Peyer's patch (tissue), 4 donors: ENCODE measurements around the gene CHD5. TPM values are rescaled to one million over a fixed set of nuclear protein-coding genes. Genes with fewer than 3 reads are reported as not detected.

ENCODE experiments used
- DNase-seq, 3 donors: peaks; one replicate each; pipeline ENCODE4 v3.0.0-alpha.2; 2017 to 2019
- H3K27ac ChIP-seq, 4 donors: fragments of 200-600 bp; sonication (generic); one replicate each; pipeline ENCODE4 v1.5.1; 2016 to 2019
- H3K27me3 ChIP-seq, 2 donors: fragments of 200-600 bp; sonication (generic); one replicate each; pipeline ENCODE4 v1.5.1; 2019
- H3K36me3 ChIP-seq, 3 donors: fragments of 200-600 bp; sonication (generic); one replicate each; pipeline ENCODE4 v1.5.1; 2016 to 2019
- H3K4me1 ChIP-seq, 4 donors: fragments of 200-600 bp; sonication (generic); one replicate each; pipeline ENCODE4 v1.5.1; 2016 to 2019
- H3K4me3 ChIP-seq, 4 donors: fragments of 200-600 bp; sonication (generic); 1 replicate in 3 of 4; 2 replicates in 1 of 4; pipeline ENCODE4 v1.5.1; 2016 to 2019; ENCODE audit warnings: mild to moderate bottlenecking in 1 of 4
- H3K9me3 ChIP-seq, 4 donors: fragments of 200-600 bp; sonication (generic); one replicate each; pipeline ENCODE4 v1.5.1; 2016 to 2019; ENCODE audit warnings: mild to moderate bottlenecking in 1 of 4
- CTCF ChIP-seq, 6 experiments: fragments of 450-650 bp in 4 of 6; fragments of 200-600 bp in 2 of 6; sonication (generic) in 1 of 6; IDR thresholded peaks; one replicate each; pipeline ENCODE4 v1.5.1; 2017 to 2019; ENCODE audit warnings: antibody characterized with exemption in 6 of 6, mild to moderate bottlenecking in 3 of 6, moderate library complexity in 1 of 6
- POLR2A ChIP-seq, 2 donors: fragments of 450-650 bp; IDR thresholded peaks; one replicate each; pipeline ENCODE4 v1.5.1; 2017; ENCODE audit warnings: antibody characterized with exemption in 2 of 2, mild to moderate bottlenecking in 2 of 2, moderate library complexity in 2 of 2
- total RNA-seq, 4 donors: library from RNA; depleted of rRNA; stranded (reverse); fragments of >200 nt; gene quantifications; one replicate each; pipeline ENCODE4 v1.1.0, GENCODE V29; 2016

The CHD5 gene
- total RNA-seq, 4 donors from 2014 or later = under 0.01 to 0.66 (median 0.22) TPM

GRCh38 chr1:6168947-6169586 lies 11.1 kb downstream of the CHD5 start:
- Histone ChIP-seq H3K27me3 (no peaks in the 10 kb centered on the region), H3K27ac (no peak overlapping the region), H3K4me1 (no peaks in the 10 kb centered on the region), H3K36me3 (no peaks in the 10 kb centered on the region), H3K9me3 (no peaks in the 10 kb centered on the region), H3K4me3 (no peak overlapping the region)
- TF ChIP-seq CTCF (IDR thresholded peaks at IDR 0.05) (no peak), POLR2A (IDR thresholded peaks at IDR 0.05) (no peak)
- no peak for DNase-seq

- TF ChIP-seq POLR2A (IDR thresholded peaks at IDR 0.05) = no peak
- no peak for TF ChIP-seq CTCF (IDR thresholded peaks at IDR 0.05)
- Histone ChIP-seq H3K27me3 (no peaks in the 10 kb centered on the region), H3K9me3 (no peaks in the 10 kb centered on the region), H3K36me3 (no peaks in the 10 kb centered on the region), H3K27ac (no peak overlapping the region), H3K4me1 (no peaks in the 10 kb centered on the region), H3K4me3 (no peak overlapping the region)
- DNase-seq = no peak
Observed at GRCh38 chr1:6167391-6168303, 12.5 kb downstream of the CHD5 start.

GRCh38 chr1:6166655-6167390 lies 13.3 kb downstream of the CHD5 start:
- no peaks in the 10 kb centered on the region for H3K9me3 ChIP-seq
- H3K27me3 ChIP-seq = no peaks in the 10 kb centered on the region
- H3K36me3 ChIP-seq = no peaks in the 10 kb centered on the region
- no peak overlapping the region for H3K27ac ChIP-seq
- no peak for DNase-seq
- H3K4me1 ChIP-seq = no peaks in the 10 kb centered on the region
- H3K4me3 ChIP-seq = no peak overlapping the region
- TF ChIP-seq CTCF (IDR thresholded peaks at IDR 0.05) = no peak
- TF ChIP-seq POLR2A (IDR thresholded peaks at IDR 0.05) = no peak

- TF ChIP-seq POLR2A (IDR thresholded peaks at IDR 0.05) = no peak
- TF ChIP-seq CTCF (IDR thresholded peaks at IDR 0.05) = no peak
- H3K27me3 ChIP-seq = no peaks in the 10 kb centered on the region
- H3K4me1 ChIP-seq = no peaks in the 10 kb centered on the region
- no peak overlapping the region for H3K4me3 ChIP-seq
- no peak overlapping the region for H3K27ac ChIP-seq
- no peaks in the 10 kb centered on the region for H3K9me3 ChIP-seq
- DNase-seq = no peak
- H3K36me3 ChIP-seq = no peaks in the 10 kb centered on the region
Observed at GRCh38 chr1:6166221-6166620, 13.9 kb downstream of the CHD5 start.

- no peaks in the 10 kb centered on the region for H3K9me3 ChIP-seq
- DNase-seq = no peak
- H3K36me3 ChIP-seq = no peaks in the 10 kb centered on the region
- H3K27me3 ChIP-seq = no peaks in the 10 kb centered on the region
- H3K4me1 ChIP-seq = no peaks in the 10 kb centered on the region
- H3K27ac ChIP-seq = no peak overlapping the region
- H3K4me3 ChIP-seq = no peak overlapping the region
- TF ChIP-seq POLR2A (IDR thresholded peaks at IDR 0.05) (no peak), CTCF (IDR thresholded peaks at IDR 0.05) (no peak)
Observed at GRCh38 chr1:6165441-6165985, 14.6 kb downstream of the CHD5 start.
